ENCODE results near the gene UVRAG. TPM values are rescaled to one million over a fixed set of nuclear protein-coding genes. Genes with fewer than 3 reads are reported as not detected.

UVRAG gene
- total and polyA plus RNA-seq, 2 of the 13 experiments (the other 11 are each of a cell fraction or from before 2014, with no cell fraction given): 9.7 to 17.3 TPM

- Histone ChIP-seq H4K20me1 (ENCODE audit: insufficient read depth, low read length) (0 out of 2 replicates have a peak, but pooled peaks cover 2% of the 10 kb centered on the region), H3K9me3 (ENCODE audit: low read length) (no peaks in the 10 kb centered on the region), H3K27me3 (ENCODE audit: control insufficient read depth in 1 of 2, insufficient read depth in 2 of 2, low read length in 2 of 2) (no peaks in the 10 kb centered on the region), H3K4me3 (replicated peaks in 1 of 3; ENCODE audit: insufficient read depth in 1 of 3, low read depth in 2 of 3, low read length in 3 of 3) (no peak overlapping the region), H3K79me2 (ENCODE audit: insufficient read depth, low read length) (no peaks in the 10 kb centered on the region), H2AFZ (ENCODE audit: low read length) (no peak overlapping the region), H3K9ac (ENCODE audit: insufficient read depth, low read depth, low read length) (no peak overlapping the region), H3K27ac (ENCODE audit: extremely low read length, insufficient read depth, low read length) (no peak overlapping the region), H3K4me2 (ENCODE audit: low read depth, low read length) (no peak overlapping the region), H3K36me3 (replicated peaks in 1 of 2; ENCODE audit: control insufficient read depth in 1 of 2, insufficient read depth in 2 of 2, low read length in 2 of 2) (peaks cover 0 to 3% of the 10 kb centered on the region in 2 experiments; a peak in 1 of 5 replicates), H3K4me1 (ENCODE audit: insufficient read depth, low read length) (no peaks in the 10 kb centered on the region)
- ChIA-PET POLR2A (interaction anchor here (0.7 kb wide), 1 partner anchor 20 kb away, joined by 3 read pairs; no protein-coding TSS in a partner anchor), CTCF (ENCODE audit: low intra/inter-chr PET ratio, low total read pairs) (no interaction called here)
- TF ChIP-seq MLX (CRISPR knock-in tag; IDR thresholded peaks at IDR 0.05) (no peak), ATF6 (CRISPR knock-in tag; conservative IDR thresholded peaks at IDR 0.05) (no peak)
- TF ChIP-seq, protein P1, sequence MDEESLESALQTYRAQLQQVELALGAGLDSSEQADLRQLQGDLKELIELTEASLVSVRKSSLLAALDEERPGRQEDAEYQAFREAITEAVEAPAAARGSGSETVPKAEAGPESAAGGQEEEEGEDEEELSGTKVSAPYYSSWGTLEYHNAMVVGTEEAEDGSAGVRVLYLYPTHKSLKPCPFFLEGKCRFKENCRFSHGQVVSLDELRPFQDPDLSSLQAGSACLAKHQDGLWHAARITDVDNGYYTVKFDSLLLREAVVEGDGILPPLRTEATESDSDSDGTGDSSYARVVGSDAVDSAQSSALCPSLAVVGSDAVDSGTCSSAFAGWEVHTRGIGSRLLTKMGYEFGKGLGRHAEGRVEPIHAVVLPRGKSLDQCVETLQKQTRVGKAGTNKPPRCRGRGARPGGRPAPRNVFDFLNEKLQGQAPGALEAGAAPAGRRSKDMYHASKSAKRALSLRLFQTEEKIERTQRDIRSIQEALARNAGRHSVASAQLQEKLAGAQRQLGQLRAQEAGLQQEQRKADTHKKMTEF (CRISPR knock-in tag; IDR thresholded peaks at IDR 0.05): no peak
- TF ChIP-seq, protein P2, sequence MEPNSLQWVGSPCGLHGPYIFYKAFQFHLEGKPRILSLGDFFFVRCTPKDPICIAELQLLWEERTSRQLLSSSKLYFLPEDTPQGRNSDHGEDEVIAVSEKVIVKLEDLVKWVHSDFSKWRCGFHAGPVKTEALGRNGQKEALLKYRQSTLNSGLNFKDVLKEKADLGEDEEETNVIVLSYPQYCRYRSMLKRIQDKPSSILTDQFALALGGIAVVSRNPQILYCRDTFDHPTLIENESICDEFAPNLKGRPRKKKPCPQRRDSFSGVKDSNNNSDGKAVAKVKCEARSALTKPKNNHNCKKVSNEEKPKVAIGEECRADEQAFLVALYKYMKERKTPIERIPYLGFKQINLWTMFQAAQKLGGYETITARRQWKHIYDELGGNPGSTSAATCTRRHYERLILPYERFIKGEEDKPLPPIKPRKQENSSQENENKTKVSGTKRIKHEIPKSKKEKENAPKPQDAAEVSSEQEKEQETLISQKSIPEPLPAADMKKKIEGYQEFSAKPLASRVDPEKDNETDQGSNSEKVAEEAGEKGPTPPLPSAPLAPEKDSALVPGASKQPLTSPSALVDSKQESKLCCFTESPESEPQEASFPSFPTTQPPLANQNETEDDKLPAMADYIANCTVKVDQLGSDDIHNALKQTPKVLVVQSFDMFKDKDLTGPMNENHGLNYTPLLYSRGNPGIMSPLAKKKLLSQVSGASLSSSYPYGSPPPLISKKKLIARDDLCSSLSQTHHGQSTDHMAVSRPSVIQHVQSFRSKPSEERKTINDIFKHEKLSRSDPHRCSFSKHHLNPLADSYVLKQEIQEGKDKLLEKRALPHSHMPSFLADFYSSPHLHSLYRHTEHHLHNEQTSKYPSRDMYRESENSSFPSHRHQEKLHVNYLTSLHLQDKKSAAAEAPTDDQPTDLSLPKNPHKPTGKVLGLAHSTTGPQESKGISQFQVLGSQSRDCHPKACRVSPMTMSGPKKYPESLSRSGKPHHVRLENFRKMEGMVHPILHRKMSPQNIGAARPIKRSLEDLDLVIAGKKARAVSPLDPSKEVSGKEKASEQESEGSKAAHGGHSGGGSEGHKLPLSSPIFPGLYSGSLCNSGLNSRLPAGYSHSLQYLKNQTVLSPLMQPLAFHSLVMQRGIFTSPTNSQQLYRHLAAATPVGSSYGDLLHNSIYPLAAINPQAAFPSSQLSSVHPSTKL (CRISPR knock-in tag; IDR thresholded peaks at IDR 0.05): no peak
- intact Hi-C loops (cut with micrococcal nuclease; ENCODE audit: unreplicated experiment) (no loop called here), in situ Hi-C loops (cut with HindIII; ENCODE audit: extremely low pct_ligation_motif_present, low pct_unique_long_range_greater_than_20kb) (loop anchor here (5.0 kb wide), 1 partner anchor 250 kb away; no protein-coding TSS in a partner anchor)
- FAIRE-seq (no peak), ATAC-seq (no peak), DNase-seq (ENCODE audit: low spot score) (no peak)
- 92% methylated on average over 2 of the region's 2 CpGs for WGBS (ENCODE audit: low lambda C conversion rate)
- no TSS peak for BruUV-seq (replicated peaks)
Observed at GRCh38 chr11:75902631-75903030, 87.6 kb downstream of the UVRAG start.

All from HepG2 (cell line).